ENCODE results near the gene HABP4. TPM values are rescaled to one million over a fixed set of nuclear protein-coding genes. Genes with fewer than 3 reads are reported as not detected.

Gene HABP4
- total RNA-seq = 5.7 and 6.9 TPM in 2 replicates

- DNase-seq (ENCODE audit: low read depth in 2 of 2) = peak; percentile 95 to 97
Observed at GRCh38 chr9:96449845-96450612, at the start of gene HABP4. TSS of gene HABP4 (plus strand) at chr9:96450169. CDS start at chr9:96450280, 111 bp downstream.

GRCh38 chr9:96408409-96409280 is 41.3 kb upstream of the HABP4 start:
- DNase-seq (ENCODE audit: low read depth in 2 of 2) = no peak

- no peak for DNase-seq (ENCODE audit: low read depth in 2 of 2)
Observed at GRCh38 chr9:96411129-96411838, 38.7 kb upstream of the HABP4 start.

- no peak for DNase-seq (ENCODE audit: low read depth in 2 of 2)
Observed at GRCh38 chr9:96412174-96412913, 37.6 kb upstream of the HABP4 start.

- DNase-seq (ENCODE audit: low read depth in 2 of 2) = peak in 1 of 2 donors; percentile 41
Observed at GRCh38 chr9:96413302-96414221, 36.4 kb upstream of the HABP4 start.

GRCh38 chr9:96417051-96417586 is 32.9 kb upstream of the HABP4 start:
- peak; percentile 85 to 93 for DNase-seq (ENCODE audit: low read depth in 2 of 2)

- peak in 1 of 2 donors; percentile 15 for DNase-seq (ENCODE audit: low read depth in 2 of 2)
Observed at GRCh38 chr9:96417661-96418082, 32.3 kb upstream of the HABP4 start.

- DNase-seq (ENCODE audit: low read depth in 2 of 2) = peak; percentile 99
Observed at GRCh38 chr9:96418083-96418919, 31.7 kb upstream of the HABP4 start, which contains the start of gene ZNF367. TSS of gene ZNF367 (minus strand) at chr9:96418370. CDS start at chr9:96418032, 338 bp downstream.

GRCh38 chr9:96418920-96419690 is 30.9 kb upstream of the HABP4 start:
- peak; percentile 80 to 83 for DNase-seq (ENCODE audit: low read depth in 2 of 2)

GRCh38 chr9:96419691-96419969 is 30.3 kb upstream of the HABP4 start:
- DNase-seq (ENCODE audit: low read depth in 2 of 2) = no peak

- peak; percentile 96 to 97 for DNase-seq (ENCODE audit: low read depth in 2 of 2)
Observed at GRCh38 chr9:96420468-96421219, 29.3 kb upstream of the HABP4 start.

- DNase-seq (ENCODE audit: low read depth in 2 of 2) = no peak
Observed at GRCh38 chr9:96423322-96423984, 26.5 kb upstream of the HABP4 start.

- DNase-seq (ENCODE audit: low read depth in 2 of 2) = no peak
Observed at GRCh38 chr9:96423985-96424336, 26.0 kb upstream of the HABP4 start.

- no peak for DNase-seq (ENCODE audit: low read depth in 2 of 2)
Observed at GRCh38 chr9:96425500-96426169, 24.3 kb upstream of the HABP4 start.

- no peak for DNase-seq (ENCODE audit: low read depth in 2 of 2)
Observed at GRCh38 chr9:96429732-96430131, 20.2 kb upstream of the HABP4 start.

GRCh38 chr9:96430377-96430776 is 19.6 kb upstream of the HABP4 start:
- no peak for DNase-seq (ENCODE audit: low read depth in 2 of 2)
